Measurements from ENCODE around the gene SOAT2. TPM values are rescaled to one million over a fixed set of nuclear protein-coding genes. Genes with fewer than 3 reads are reported as not detected.

The SOAT2 gene
- total RNA-seq, 3 donors from 2014 or later: 0.16 to 0.33 TPM; not detected in 1

DNA sequence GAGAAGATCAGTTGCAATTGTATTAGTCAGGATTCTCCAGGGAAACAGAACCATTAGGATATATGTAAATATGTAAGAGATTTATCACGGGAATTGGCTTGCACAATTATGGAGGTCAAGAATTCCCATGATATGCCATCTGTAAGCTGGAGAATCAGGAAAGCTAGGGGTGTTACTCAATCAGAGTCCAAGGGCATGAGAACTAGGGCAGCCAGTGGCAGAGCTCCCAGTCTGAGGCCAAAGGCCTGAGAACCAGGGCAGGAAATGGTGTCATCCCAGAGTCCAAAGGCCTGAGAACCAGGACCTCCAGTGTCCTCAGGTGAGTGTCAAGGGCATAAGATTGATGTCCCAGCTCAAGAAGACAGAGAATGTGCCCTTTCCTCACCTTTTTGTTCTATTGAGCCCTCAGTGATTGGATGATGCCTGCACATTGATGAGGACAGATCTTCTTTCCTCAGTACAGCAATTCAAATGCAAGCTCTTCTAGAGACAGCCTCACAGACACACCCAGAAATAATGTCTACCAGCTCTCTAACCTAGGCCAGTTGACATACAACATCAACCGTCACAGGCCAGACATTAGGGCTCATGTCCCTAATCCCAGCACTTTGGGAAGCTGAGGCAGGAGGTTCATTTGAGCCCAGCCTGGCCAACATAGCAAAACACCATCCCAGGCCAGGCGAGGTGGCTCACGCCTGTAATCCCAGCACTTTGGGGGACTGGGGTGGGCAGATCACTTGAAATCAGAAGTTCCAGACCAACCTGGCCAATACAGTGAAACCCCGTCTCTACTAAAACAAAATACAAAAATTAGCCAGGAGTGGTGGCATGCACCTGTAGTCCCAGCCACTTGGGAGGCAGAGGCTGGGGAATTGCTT is 42.3 kb downstream of the SOAT2 start:
- H3K27ac ChIP-seq: no peak overlapping the region
- no peaks in the 10 kb centered on the region for H3K4me1 ChIP-seq
- no peak overlapping the region for H3K4me3 ChIP-seq
- no peaks in the 10 kb centered on the region for H3K9me3 ChIP-seq
- no peak for DNase-seq (ENCODE audit: low spot score in 2 of 2)
- H3K27me3 ChIP-seq: no peaks in the 10 kb centered on the region
- no peaks in the 10 kb centered on the region for H3K36me3 ChIP-seq
- intact Hi-C loops (cut with DNase I; ENCODE audit: low total_unique reads): loop anchor here (10.0 kb wide), 1 partner anchor 641 kb away; no protein-coding TSS in a partner anchor
- TF ChIP-seq, protein P1, sequence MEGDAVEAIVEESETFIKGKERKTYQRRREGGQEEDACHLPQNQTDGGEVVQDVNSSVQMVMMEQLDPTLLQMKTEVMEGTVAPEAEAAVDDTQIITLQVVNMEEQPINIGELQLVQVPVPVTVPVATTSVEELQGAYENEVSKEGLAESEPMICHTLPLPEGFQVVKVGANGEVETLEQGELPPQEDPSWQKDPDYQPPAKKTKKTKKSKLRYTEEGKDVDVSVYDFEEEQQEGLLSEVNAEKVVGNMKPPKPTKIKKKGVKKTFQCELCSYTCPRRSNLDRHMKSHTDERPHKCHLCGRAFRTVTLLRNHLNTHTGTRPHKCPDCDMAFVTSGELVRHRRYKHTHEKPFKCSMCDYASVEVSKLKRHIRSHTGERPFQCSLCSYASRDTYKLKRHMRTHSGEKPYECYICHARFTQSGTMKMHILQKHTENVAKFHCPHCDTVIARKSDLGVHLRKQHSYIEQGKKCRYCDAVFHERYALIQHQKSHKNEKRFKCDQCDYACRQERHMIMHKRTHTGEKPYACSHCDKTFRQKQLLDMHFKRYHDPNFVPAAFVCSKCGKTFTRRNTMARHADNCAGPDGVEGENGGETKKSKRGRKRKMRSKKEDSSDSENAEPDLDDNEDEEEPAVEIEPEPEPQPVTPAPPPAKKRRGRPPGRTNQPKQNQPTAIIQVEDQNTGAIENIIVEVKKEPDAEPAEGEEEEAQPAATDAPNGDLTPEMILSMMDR (IDR thresholded peaks at IDR 0.05): no peak
- TF ChIP-seq POLR2AphosphoS5 (IDR thresholded peaks at IDR 0.05) (no peak), POLR2A (IDR thresholded peaks at IDR 0.05) (no peak)

DNA sequence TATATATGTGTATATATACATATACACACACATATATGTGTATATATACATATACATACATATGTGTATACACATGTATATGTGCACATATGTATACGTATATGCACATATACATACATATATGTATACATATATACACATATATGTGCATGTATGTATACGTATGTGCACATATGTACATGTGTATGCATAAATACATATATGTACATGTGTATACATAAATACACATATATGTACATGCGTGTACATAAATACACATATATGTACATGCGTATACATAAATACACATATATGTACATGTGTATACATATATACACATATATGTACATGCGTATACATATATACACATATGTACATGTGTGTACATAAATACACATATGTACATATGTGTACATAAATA is 43.9 kb downstream of the SOAT2 start:
- no peaks in the 10 kb centered on the region for H3K4me1 ChIP-seq
- DNase-seq (ENCODE audit: low spot score in 2 of 2): no peak
- intact Hi-C loops (cut with DNase I; ENCODE audit: low total_unique reads): loop anchor here (10.0 kb wide), 1 partner anchor 642 kb away; no protein-coding TSS in a partner anchor
- no peaks in the 10 kb centered on the region for H3K36me3 ChIP-seq
- no peak overlapping the region for H3K4me3 ChIP-seq
- H3K27me3 ChIP-seq: no peaks in the 10 kb centered on the region
- H3K9me3 ChIP-seq: no peaks in the 10 kb centered on the region
- TF ChIP-seq, protein P1 (IDR thresholded peaks at IDR 0.05): no peak
- TF ChIP-seq POLR2AphosphoS5 (IDR thresholded peaks at IDR 0.05): no peak
- no peak for TF ChIP-seq POLR2A (IDR thresholded peaks at IDR 0.05)
- no peak overlapping the region for H3K27ac ChIP-seq

DNA sequence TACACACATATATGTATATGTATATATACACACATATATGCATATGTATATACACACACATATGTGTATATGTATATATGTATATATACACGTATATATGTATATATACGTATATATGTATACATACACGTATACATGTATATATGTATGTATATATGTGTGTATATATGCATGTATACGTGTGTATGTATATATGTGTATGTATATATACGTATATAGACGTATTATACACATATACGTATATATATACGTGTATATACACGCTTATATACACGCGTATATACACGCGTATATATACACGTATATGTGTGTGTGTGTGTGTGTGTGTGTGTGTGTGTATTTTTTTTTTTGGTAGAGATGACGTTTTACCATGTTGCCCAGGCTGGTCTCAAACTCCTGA is 44.4 kb downstream of the SOAT2 start:
- intact Hi-C loops (cut with DNase I; ENCODE audit: low total_unique reads): loop anchor here (10.0 kb wide), 1 partner anchor 643 kb away; no protein-coding TSS in a partner anchor
- no peak for DNase-seq (ENCODE audit: low spot score in 2 of 2)
- H3K27ac ChIP-seq: no peak overlapping the region
- H3K4me3 ChIP-seq: no peak overlapping the region
- H3K27me3 ChIP-seq: no peaks in the 10 kb centered on the region
- TF ChIP-seq, protein P1 (IDR thresholded peaks at IDR 0.05): no peak
- no peak for TF ChIP-seq POLR2AphosphoS5 (IDR thresholded peaks at IDR 0.05)
- no peak for TF ChIP-seq POLR2A (IDR thresholded peaks at IDR 0.05)
- no peaks in the 10 kb centered on the region for H3K36me3 ChIP-seq
- no peaks in the 10 kb centered on the region for H3K9me3 ChIP-seq
- no peaks in the 10 kb centered on the region for H3K4me1 ChIP-seq

DNA sequence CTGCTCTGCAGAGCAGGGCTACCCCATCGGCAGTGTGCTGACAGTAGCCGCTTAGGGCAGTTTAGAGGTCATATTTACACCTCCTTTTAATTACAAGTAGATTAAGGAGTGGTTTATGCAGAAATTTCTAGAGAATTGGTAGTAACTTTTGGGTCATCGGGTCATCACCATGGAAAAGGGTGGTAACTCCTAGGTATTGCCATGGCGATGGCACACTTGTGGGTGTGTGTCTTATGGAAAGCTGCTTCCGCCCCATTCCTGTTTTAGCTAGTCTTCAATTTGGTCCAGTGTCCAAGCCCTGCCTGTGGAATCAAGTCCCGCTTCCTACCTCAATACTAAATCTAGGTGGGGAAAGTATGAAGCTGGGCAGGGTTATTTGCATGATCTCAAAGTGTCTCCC is 47.8 kb downstream of the SOAT2 start:
- no peak overlapping the region for H3K4me3 ChIP-seq
- no peak for TF ChIP-seq POLR2A (IDR thresholded peaks at IDR 0.05)
- TF ChIP-seq POLR2AphosphoS5 (IDR thresholded peaks at IDR 0.05): no peak
- TF ChIP-seq, protein P1 (IDR thresholded peaks at IDR 0.05): no peak
- no peaks in the 10 kb centered on the region for H3K9me3 ChIP-seq
- no peak overlapping the region for H3K27ac ChIP-seq
- no peaks in the 10 kb centered on the region for H3K4me1 ChIP-seq
- DNase-seq (ENCODE audit: low spot score in 2 of 2): no peak
- no peaks in the 10 kb centered on the region for H3K36me3 ChIP-seq
- H3K27me3 ChIP-seq: no peaks in the 10 kb centered on the region
- intact Hi-C loops (cut with DNase I; ENCODE audit: low total_unique reads): no loop called here

DNA sequence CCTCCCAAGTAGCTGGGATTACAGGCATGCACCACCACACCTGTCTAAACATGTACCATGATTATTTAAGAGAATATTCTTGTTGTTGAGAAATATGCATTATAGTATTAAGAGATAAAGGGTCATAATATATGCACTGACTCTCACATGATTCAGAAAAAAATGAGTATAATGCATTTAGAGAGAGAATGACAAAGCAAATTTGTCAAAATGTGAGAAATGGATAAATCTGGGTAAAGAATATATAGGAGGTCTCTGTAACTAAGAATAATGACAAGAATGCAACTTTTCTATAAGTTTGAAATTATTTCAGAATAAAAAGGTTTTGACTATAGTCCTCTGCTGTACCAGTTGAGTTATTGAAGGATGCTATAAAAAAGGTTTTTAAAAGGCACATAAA is 49.1 kb downstream of the SOAT2 start:
- H3K36me3 ChIP-seq: no peaks in the 10 kb centered on the region
- no peak overlapping the region for H3K27ac ChIP-seq
- no peaks in the 10 kb centered on the region for H3K9me3 ChIP-seq
- H3K4me1 ChIP-seq: no peaks in the 10 kb centered on the region
- H3K27me3 ChIP-seq: no peaks in the 10 kb centered on the region
- DNase-seq (ENCODE audit: low spot score in 2 of 2): no peak
- H3K4me3 ChIP-seq: no peak overlapping the region
- intact Hi-C loops (cut with DNase I; ENCODE audit: low total_unique reads): no loop called here
- TF ChIP-seq POLR2A (IDR thresholded peaks at IDR 0.05) (no peak), POLR2AphosphoS5 (IDR thresholded peaks at IDR 0.05) (no peak)
- TF ChIP-seq, protein P1 (IDR thresholded peaks at IDR 0.05): no peak
